HG02943 (cell line): Measurements from ENCODE around the gene CA10.

Experiments used
- ATAC-seq: cut with Tn5 transposase; IDR thresholded peaks from one replicate; pipeline ENCODE4 v1.9.1; 2021; ENCODE audit warnings: mild to moderate bottlenecking, low read depth, moderate library complexity; ENCODE audit not compliant: unreplicated experiment

Gene CA10

GRCh38 chr17:51820766-51821165 lies 337.7 kb downstream of the CA10 start:
- ATAC-seq = no peak

- ATAC-seq = no peak
Observed at GRCh38 chr17:51820252-51820651, 338.3 kb downstream of the CA10 start.

- ATAC-seq = no peak
Observed at GRCh38 chr17:51819341-51820219, 338.9 kb downstream of the CA10 start.

- ATAC-seq = no peak
Observed at GRCh38 chr17:51818777-51819176, 339.7 kb downstream of the CA10 start.

- no peak for ATAC-seq
Observed at GRCh38 chr17:51817955-51818354, 340.6 kb downstream of the CA10 start.

- ATAC-seq = no peak
Observed at GRCh38 chr17:51817117-51817516, 341.4 kb downstream of the CA10 start.

GRCh38 chr17:51815097-51815496 lies 343.4 kb downstream of the CA10 start:
- ATAC-seq = no peak

GRCh38 chr17:51814521-51814920 lies 344.0 kb downstream of the CA10 start:
- ATAC-seq = no peak

GRCh38 chr17:51813784-51814174 lies 344.7 kb downstream of the CA10 start:
- ATAC-seq = no peak

GRCh38 chr17:51813140-51813783 lies 345.3 kb downstream of the CA10 start:
- ATAC-seq = no peak

- ATAC-seq = no peak
Observed at GRCh38 chr17:51807460-51807859, 351.1 kb downstream of the CA10 start.

GRCh38 chr17:51805765-51806164 lies 352.7 kb downstream of the CA10 start:
- no peak for ATAC-seq

- ATAC-seq = no peak
Observed at GRCh38 chr17:51805185-51805584, 353.3 kb downstream of the CA10 start.

GRCh38 chr17:51803161-51803560 lies 355.4 kb downstream of the CA10 start:
- ATAC-seq = no peak

- ATAC-seq = no peak
Observed at GRCh38 chr17:51802544-51802943, 356.0 kb downstream of the CA10 start.

GRCh38 chr17:51801626-51802025 lies 356.9 kb downstream of the CA10 start:
- no peak for ATAC-seq

GRCh38 chr17:51799981-51800380 lies 358.5 kb downstream of the CA10 start:
- no peak for ATAC-seq

GRCh38 chr17:51799240-51799639 lies 359.3 kb downstream of the CA10 start:
- ATAC-seq = no peak

GRCh38 chr17:51797150-51797549 lies 361.4 kb downstream of the CA10 start:
- no peak for ATAC-seq

- ATAC-seq = no peak
Observed at GRCh38 chr17:51796026-51796425, 362.5 kb downstream of the CA10 start.

GRCh38 chr17:51795401-51795800 lies 363.1 kb downstream of the CA10 start:
- no peak for ATAC-seq

GRCh38 chr17:51794466-51794865 lies 364.0 kb downstream of the CA10 start:
- ATAC-seq = no peak
